HG03457 (cell line): ENCODE measurements around the gene MATN1.

Source experiments
- ATAC-seq: cut with Tn5 transposase; IDR thresholded peaks from one replicate; pipeline ENCODE4 v1.9.1; 2021; ENCODE audit warnings: moderate number of reproducible peaks; ENCODE audit not compliant: unreplicated experiment

The MATN1 gene

DNA sequence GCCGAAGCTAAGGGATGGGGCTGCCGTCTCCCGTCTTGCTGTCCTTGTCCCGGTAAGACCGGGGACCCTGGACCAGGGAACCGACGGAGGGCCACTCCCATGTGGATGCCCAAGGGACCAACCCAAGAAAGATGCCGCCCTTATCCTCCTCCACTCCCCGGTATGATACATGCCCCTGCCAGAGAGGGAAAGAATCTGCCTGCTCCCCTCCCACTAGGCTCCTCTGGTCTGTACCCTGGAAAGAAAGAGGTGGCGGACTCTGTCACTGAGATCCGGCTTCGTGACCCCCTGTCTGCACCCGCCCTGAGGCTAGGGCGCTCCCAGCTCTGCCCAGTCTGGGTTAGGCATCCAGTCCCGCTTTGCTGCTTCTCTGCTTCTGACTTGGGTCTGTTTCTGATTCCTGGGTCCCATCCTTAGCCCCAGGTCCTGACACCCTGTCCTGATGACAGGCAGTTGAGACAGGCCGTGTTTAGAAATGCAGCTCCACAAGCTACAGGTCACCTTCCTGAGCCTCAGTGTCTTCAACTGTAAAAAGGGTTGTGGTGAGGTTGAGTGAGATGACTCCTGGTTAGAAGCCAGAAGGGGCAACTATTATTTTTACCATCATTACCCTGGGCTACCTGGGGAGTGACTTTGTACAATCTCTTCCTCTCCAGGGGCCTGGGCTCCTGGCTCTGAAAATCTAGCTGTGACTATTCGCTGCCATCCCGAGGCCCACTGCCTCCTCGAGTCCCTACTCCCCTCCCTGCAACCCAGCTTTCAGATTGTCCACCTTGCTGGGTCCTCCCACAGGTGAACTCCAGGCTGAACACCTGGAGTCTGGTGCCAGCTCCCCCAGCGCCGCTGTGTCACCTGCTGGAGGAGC is 3.7 kb downstream of the MATN1 start:
- ATAC-seq = no peak

GRCh38 chr1:30718636-30719405 is 4.6 kb downstream of the MATN1 start:
- ATAC-seq = peak; percentile 36

- ATAC-seq = peak; percentile 65
Measured at GRCh38 chr1:30718091-30718635, 5.2 kb downstream of the MATN1 start.

DNA sequence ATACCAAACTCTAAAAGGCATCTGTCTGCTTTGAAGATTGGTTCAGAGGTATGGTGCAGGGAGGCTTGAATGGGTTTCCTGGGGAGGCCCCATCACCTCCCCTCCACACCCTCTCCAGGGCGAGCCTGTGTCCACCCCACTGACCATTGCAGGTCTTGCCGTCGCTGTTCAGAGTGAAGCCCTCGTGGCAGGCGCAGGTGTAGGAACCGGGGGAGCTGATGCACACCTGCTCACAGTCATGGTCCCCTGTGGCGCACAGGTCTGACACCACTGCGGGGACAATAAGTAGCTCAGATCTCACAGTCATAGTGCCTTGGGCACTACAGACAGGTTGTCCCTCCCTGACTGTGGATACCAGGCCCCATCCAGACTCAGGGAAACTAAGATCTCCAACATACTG is 6.7 kb downstream of the MATN1 start:
- no peak for ATAC-seq

- no peak for ATAC-seq
Measured at GRCh38 chr1:30715886-30716285, 7.5 kb downstream of the MATN1 start.

- no peak for ATAC-seq
Measured at GRCh38 chr1:30715216-30715615, 8.2 kb downstream of the MATN1 start.

GRCh38 chr1:30714536-30715090 is 8.8 kb downstream of the MATN1 start:
- no peak for ATAC-seq

GRCh38 chr1:30714025-30714424 is 9.4 kb downstream of the MATN1 start:
- ATAC-seq = no peak

GRCh38 chr1:30713311-30713710 is 10.1 kb downstream of the MATN1 start:
- ATAC-seq = no peak

DNA sequence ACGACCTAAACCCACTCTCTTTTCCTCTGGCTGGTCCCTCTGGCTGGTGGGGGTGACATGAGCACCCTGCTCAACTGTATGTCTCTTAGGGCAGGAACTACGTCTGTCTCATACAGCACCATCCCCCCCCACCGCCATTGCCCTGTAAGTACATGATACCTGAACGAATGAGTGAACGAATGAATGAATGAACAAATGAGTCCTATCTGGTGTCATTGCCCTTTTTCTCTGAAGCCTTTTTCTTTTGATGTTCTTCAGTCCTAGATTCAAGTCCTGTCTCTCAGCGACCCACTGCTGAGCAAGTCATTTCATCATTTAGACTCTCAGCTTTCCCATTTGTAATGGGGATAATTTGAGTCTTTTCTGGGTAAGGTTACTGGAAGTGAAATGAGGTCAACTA is 10.8 kb downstream of the MATN1 start:
- no peak for ATAC-seq

DNA sequence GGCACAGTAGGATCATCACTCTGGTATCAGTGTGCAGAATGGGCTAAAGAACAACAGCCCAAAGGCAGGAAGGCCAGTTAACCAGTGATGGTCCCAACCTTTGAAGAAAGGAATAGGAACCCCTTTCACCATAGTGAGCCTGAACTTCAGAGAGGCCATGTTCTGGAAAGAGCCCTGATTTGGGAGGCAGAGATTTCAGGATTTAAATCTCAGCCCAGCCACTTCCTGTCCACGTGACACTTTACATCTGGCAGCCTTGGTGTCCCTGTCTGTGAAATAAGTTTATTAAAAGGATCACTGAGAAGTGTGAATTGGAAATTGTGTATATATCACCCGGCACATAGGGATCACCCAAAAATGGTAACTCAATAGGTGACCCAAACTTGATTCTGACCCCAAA is 13.0 kb downstream of the MATN1 start:
- ATAC-seq = no peak

GRCh38 chr1:30708361-30708728 is 15.0 kb downstream of the MATN1 start:
- no peak for ATAC-seq

DNA sequence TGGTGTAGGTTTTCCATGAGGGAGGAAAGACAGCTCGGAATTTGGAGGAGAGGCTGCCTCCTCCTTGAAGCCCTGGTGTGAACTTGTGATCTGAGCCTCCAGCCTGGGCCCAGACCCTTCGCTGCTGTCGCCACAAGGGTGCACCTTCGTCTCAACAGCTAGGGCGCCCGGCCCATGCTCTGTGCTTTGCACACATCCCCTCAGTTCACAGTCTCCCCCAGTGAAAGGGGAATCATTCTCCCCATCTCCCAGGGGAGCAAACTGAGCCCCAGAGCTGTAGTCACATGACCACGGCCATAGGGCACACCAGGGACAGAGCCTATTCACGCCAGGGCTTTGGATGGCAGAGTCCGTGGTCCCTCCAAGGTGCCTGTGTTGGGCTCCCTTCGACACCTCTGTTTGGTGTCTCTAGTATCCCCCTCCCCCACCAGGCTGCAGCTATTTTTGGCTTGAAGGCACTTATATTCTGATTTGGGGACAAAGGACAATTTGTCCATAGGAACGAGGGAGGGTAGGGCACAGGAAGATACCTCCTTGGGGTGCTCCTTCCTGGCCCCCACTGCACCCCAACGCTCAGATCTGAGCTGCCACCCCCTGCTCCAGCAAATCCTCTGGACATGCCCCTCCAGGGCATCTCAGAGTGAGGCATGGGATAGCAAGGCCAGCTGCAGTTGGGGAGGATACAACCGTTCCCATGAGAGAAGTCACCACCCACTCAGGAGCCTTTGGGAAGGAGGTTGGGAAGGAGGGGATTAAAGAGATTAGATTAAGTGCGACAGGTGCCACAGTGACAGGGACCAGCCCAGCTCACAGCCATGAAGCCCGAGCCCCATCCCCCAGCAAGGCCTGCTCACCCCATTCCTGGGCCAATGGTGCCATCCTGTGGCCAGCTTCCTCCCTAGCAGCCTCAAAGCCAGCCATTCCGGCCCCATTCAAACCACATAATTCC is 15.7 kb downstream of the MATN1 start:
- ATAC-seq = no peak

- no peak for ATAC-seq
Measured at GRCh38 chr1:30706528-30706927, 16.9 kb downstream of the MATN1 start.

DNA sequence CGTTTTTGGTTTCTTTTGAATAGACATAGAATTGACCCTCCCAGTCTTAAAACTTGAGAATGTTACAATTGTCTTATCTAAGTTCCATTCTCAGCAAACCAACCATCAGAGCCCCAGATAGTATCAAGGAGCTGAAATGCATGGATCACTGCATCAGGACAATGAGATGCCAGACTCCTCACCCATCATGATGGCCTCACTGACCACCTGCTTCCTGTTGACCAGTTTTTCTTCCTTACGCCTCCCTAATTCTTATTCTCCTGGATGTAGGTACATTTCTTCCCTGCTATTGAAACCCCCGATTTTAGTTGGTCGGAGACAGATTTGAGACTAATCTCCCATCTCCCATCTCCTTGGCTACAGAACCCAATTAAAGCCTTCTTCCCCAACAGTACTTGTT is 17.7 kb downstream of the MATN1 start:
- no peak for ATAC-seq

- no peak for ATAC-seq
Measured at GRCh38 chr1:30704765-30705509, 18.4 kb downstream of the MATN1 start.

DNA sequence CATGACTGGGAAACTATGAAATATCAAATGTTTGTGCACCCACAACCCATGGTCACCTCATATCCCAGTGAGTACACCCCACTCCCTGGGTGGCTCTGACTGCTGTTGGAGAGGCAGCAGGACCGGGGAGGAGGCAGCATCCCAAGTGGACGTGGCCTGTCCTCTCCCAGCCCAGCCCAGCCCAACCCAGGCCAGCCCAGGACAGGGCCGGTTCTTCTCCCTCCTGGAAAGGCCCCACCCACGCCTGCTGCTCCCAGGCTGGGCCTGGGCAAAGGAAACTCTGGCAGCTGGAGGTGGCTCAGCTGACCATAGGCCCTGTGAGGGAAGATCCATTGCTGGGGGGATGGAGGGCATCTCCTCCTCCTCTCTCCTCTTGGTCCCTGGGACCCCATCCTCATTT is 19.1 kb downstream of the MATN1 start:
- no peak for ATAC-seq

DNA sequence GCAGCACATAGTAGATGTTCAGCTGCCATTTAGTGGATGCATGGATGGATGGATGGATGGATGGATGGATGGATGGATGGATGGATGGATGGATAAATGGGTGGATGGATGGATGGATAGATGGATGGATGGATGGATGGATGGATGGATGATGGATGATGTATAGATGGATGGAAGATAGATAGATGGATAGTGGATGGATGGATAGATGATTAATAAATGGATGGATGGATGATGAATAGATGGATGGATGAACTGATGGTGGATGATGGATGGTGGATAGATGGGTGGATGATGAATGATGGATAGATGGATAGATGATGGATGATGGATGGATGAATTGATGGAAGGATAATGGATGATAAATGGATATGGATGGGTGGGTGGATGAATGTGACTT is 20.6 kb downstream of the MATN1 start:
- ATAC-seq = no peak

- no peak for ATAC-seq
Measured at GRCh38 chr1:30701258-30701633, 22.1 kb downstream of the MATN1 start.
